Upper lobe of left lung (tissue), 6 donors: ENCODE results near the gene RGS7. TPM values are rescaled to one million over a fixed set of nuclear protein-coding genes. Genes with fewer than 3 reads are reported as not detected.
A peak's percentile ranks its signal among the peaks of the same experiment; 100 is the strongest.
"Not testable (repeated sequence)": the region's sequence is repeated elsewhere in the genome, so short reads cannot be mapped to it uniquely, and the experiment has no call there.

Experiments used
- ATAC-seq, 2 donors: fragments of 200-7000 bp; cut with Tn5 transposase; one replicate each; pipeline ENCODE4 v1.9.1; 2022; ENCODE audit warnings: mild to moderate bottlenecking in 2 of 2, moderate library complexity in 2 of 2; ENCODE audit not compliant: low FRiP score in 2 of 2
- DNase-seq, 2 donors: peaks; one replicate each; pipeline ENCODE4 v3.0.0-alpha.2; 2019 to 2020
- H3K27ac ChIP-seq, 4 donors: fragments of 200-600 bp; sonication (generic); one replicate each; pipeline ENCODE4 v1.5.1; 2016 to 2019
- H3K27me3 ChIP-seq, 4 donors: fragments of 200-600 bp; sonication (generic); one replicate each; pipeline ENCODE4 v1.5.1; 2017 to 2019
- H3K36me3 ChIP-seq, 4 donors: fragments of 200-600 bp; sonication (generic); one replicate each; pipeline ENCODE4 v1.5.1; 2016 to 2019
- H3K4me1 ChIP-seq, 4 donors: fragments of 200-600 bp; sonication (generic); one replicate each; pipeline ENCODE4 v1.5.1; 2018 to 2019
- H3K4me3 ChIP-seq, 4 donors: fragments of 200-600 bp; sonication (generic); one replicate each; pipeline ENCODE4 v1.5.1; 2017 to 2019; ENCODE audit warnings: mild to moderate bottlenecking in 2 of 4, moderate library complexity in 1 of 4
- H3K9me3 ChIP-seq, 4 donors: fragments of 200-600 bp; sonication (generic); one replicate each; pipeline ENCODE4 v1.5.1; 2018 to 2019
- CTCF ChIP-seq, 6 experiments: fragments of 450-650 bp in 4 of 6; fragments of 200-600 bp in 2 of 6; sonication (generic) in 2 of 6; IDR thresholded peaks; one replicate each; pipeline ENCODE4 v1.5.1; 2016 to 2019; ENCODE audit warnings: antibody characterized with exemption in 6 of 6
- EP300 ChIP-seq, 4 donors: sonication (generic); formaldehyde crosslinking; IDR thresholded peaks; one replicate each; pipeline ENCODE4 v1.5.1; 2017; ENCODE audit warnings: antibody characterized with exemption in 4 of 4, control low read depth in 2 of 4
- POLR2A ChIP-seq, 4 donors: fragments of 450-650 bp; IDR thresholded peaks; one replicate each; pipeline ENCODE4 v1.5.1; 2016 to 2017; ENCODE audit warnings: antibody characterized with exemption in 4 of 4, mild to moderate bottlenecking in 2 of 4
- POLR2AphosphoS5 ChIP-seq, 2 donors: sonication (generic); formaldehyde crosslinking; IDR thresholded peaks; one replicate each; pipeline ENCODE4 v1.5.1; 2017; ENCODE audit warnings: antibody characterized with exemption in 2 of 2
- WGBS, 2 donors: methylation state at CpG; one replicate each; pipeline ENCODE4 v1.1.5; 2017 to 2018; 5-methylcytosine and 5-hydroxymethylcytosine counted together
- total RNA-seq, 6 donors: library from RNA; depleted of rRNA in 4 of 6; stranded (reverse); fragments of >200 nt in 4 of 6; gene quantifications; one replicate each; pipeline versions ENCODE4 v1.1.0 to v1.2.1, GENCODE V29; 2016 to 2021
- donor health status: DM: no; HTN: no; CAD: no; lungs with moderate emphysema.
- donor health status: DM: no; HTN: yes; CAD: no; lungs with severe emphysema.

RGS7 gene
- total RNA-seq, 6 donors from 2014 or later = 0.15 TPM; not detected in 5

GRCh38 chr1:241229711-241230110, 127.3 kb downstream of the RGS7 start:
- Histone ChIP-seq H3K27me3 (no peaks in the 10 kb centered on the region), H3K4me1 (no peaks in the 10 kb centered on the region), H3K36me3 (no peaks in the 10 kb centered on the region), H3K27ac (no peak overlapping the region), H3K9me3 (no peaks in the 10 kb centered on the region), H3K4me3 (no peak overlapping the region)
- TF ChIP-seq CTCF (IDR thresholded peaks at IDR 0.05) = no peak
- no peak for TF ChIP-seq POLR2AphosphoS5 (IDR thresholded peaks at IDR 0.05)
- no peak for TF ChIP-seq POLR2A (IDR thresholded peaks at IDR 0.05)
- no peak for TF ChIP-seq EP300 (IDR thresholded peaks at IDR 0.05)
- WGBS, 2 donors = 51 to 59% methylated on average over 5 of the region's 5 CpGs
- ATAC-seq (no peak), DNase-seq (no peak)

- ATAC-seq (no peak), DNase-seq (no peak)
- Histone ChIP-seq H3K27me3 (no peaks in the 10 kb centered on the region), H3K4me1 (no peaks in the 10 kb centered on the region), H3K9me3 (no peaks in the 10 kb centered on the region), H3K4me3 (no peak overlapping the region), H3K36me3 (no peaks in the 10 kb centered on the region), H3K27ac (no peak overlapping the region)
- TF ChIP-seq POLR2AphosphoS5 (IDR thresholded peaks at IDR 0.05) (no peak), EP300 (IDR thresholded peaks at IDR 0.05) (no peak), POLR2A (IDR thresholded peaks at IDR 0.05) (no peak), CTCF (IDR thresholded peaks at IDR 0.05) (no peak)
- 29 to 42% methylated on average over 11 of the region's 11 CpGs for WGBS, 2 donors
Measured at GRCh38 chr1:241229216-241229615, 127.8 kb downstream of the RGS7 start.

- H3K4me3 ChIP-seq = no peak overlapping the region
- H3K36me3 ChIP-seq = no peaks in the 10 kb centered on the region
- H3K27ac ChIP-seq = no peak overlapping the region
- DNase-seq = no peak
- H3K9me3 ChIP-seq = no peaks in the 10 kb centered on the region
- no peak for ATAC-seq
- H3K4me1 ChIP-seq = no peaks in the 10 kb centered on the region
- TF ChIP-seq EP300 (IDR thresholded peaks at IDR 0.05) (no peak), CTCF (IDR thresholded peaks at IDR 0.05) (no peak), POLR2AphosphoS5 (IDR thresholded peaks at IDR 0.05) (no peak), POLR2A (IDR thresholded peaks at IDR 0.05) (no peak)
- no peaks in the 10 kb centered on the region for H3K27me3 ChIP-seq
- 79 to 81% methylated on average over 4 of the region's 4 CpGs for WGBS, 2 donors
Measured at GRCh38 chr1:241228339-241228738, 128.7 kb downstream of the RGS7 start.

GRCh38 chr1:241225741-241226140, 131.3 kb downstream of the RGS7 start:
- Histone ChIP-seq H3K4me3 (no peak overlapping the region), H3K4me1 (no peaks in the 10 kb centered on the region), H3K36me3 (no peaks in the 10 kb centered on the region), H3K9me3 (no peaks in the 10 kb centered on the region), H3K27me3 (no peaks in the 10 kb centered on the region), H3K27ac (no peak overlapping the region)
- DNase-seq (peak in 1 of 2 donors; percentile 39), ATAC-seq (no peak)
- WGBS, 2 donors = 9 to 34% methylated on average over 1 of the region's 1 CpG
- TF ChIP-seq POLR2A (IDR thresholded peaks at IDR 0.05) (no peak), CTCF (IDR thresholded peaks at IDR 0.05) (no peak), POLR2AphosphoS5 (IDR thresholded peaks at IDR 0.05) (no peak), EP300 (IDR thresholded peaks at IDR 0.05) (no peak)

- not testable (repeated sequence) for ATAC-seq
Measured at GRCh38 chr1:241224189-241224588, 132.8 kb downstream of the RGS7 start.

GRCh38 chr1:241222813-241223212, 134.2 kb downstream of the RGS7 start:
- H3K27ac ChIP-seq, H3K9me3 ChIP-seq, DNase-seq, H3K4me1 ChIP-seq, H3K36me3 ChIP-seq, ATAC-seq, H3K4me3 ChIP-seq, H3K27me3 ChIP-seq: not testable (repeated sequence)
- WGBS, 2 donors = 84 to 94% methylated on average over 4 of the region's 4 CpGs

More at GRCh38 chr1:241224189-241224588, 132.8 kb downstream of the RGS7 start:
- H3K9me3 ChIP-seq, H3K27me3 ChIP-seq, H3K36me3 ChIP-seq, H3K4me3 ChIP-seq, H3K27ac ChIP-seq, DNase-seq, H3K4me1 ChIP-seq: not testable (repeated sequence)
- 79 to 92% methylated on average over 3 of the region's 3 CpGs for WGBS, 2 donors
